ENCODE data around the gene SLC39A3. TPM values are rescaled to one million over a fixed set of nuclear protein-coding genes. Genes with fewer than 3 reads are reported as not detected.

The SLC39A3 gene
- total RNA-seq, 1 experiment from 2014 or later: 33.2 TPM

GRCh38 chr19:2683430-2684003 lies 56.3 kb downstream of the SLC39A3 start:
- intact Hi-C loops (cut with micrococcal nuclease; ENCODE audit: unreplicated experiment): no loop called here
- H3K4me3 Mint-ChIP-seq (ENCODE audit: unreplicated experiment): no peak overlapping the region
- Histone ChIP-seq H3K4me1 (no peaks in the 10 kb centered on the region), H3K4me3 (ENCODE audit: low read depth, low read length) (no peak overlapping the region), H3K27me3 (replicated peaks; ENCODE audit: control insufficient read depth, insufficient read depth, low read length) (no peaks in the 10 kb centered on the region), H3K36me3 (ENCODE audit: control insufficient read depth, insufficient read depth, low read length) (no peaks in the 10 kb centered on the region), H3K9me3 (no peaks in the 10 kb centered on the region)
- POLR2A ChIA-PET: no interaction called here
- H3K36me3 Mint-ChIP-seq (ENCODE audit: insufficient read depth, unreplicated experiment): no peaks in the 10 kb centered on the region
- no peaks in the 10 kb centered on the region for H3K27me3 Mint-ChIP-seq (ENCODE audit: insufficient read depth, unreplicated experiment)
- TF ChIP-seq, protein P1, sequence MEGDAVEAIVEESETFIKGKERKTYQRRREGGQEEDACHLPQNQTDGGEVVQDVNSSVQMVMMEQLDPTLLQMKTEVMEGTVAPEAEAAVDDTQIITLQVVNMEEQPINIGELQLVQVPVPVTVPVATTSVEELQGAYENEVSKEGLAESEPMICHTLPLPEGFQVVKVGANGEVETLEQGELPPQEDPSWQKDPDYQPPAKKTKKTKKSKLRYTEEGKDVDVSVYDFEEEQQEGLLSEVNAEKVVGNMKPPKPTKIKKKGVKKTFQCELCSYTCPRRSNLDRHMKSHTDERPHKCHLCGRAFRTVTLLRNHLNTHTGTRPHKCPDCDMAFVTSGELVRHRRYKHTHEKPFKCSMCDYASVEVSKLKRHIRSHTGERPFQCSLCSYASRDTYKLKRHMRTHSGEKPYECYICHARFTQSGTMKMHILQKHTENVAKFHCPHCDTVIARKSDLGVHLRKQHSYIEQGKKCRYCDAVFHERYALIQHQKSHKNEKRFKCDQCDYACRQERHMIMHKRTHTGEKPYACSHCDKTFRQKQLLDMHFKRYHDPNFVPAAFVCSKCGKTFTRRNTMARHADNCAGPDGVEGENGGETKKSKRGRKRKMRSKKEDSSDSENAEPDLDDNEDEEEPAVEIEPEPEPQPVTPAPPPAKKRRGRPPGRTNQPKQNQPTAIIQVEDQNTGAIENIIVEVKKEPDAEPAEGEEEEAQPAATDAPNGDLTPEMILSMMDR (IDR thresholded peaks at IDR 0.05; ENCODE audit: insufficient read depth in 1 of 2, low read depth in 1 of 2, low read length in 1 of 2, severe bottlenecking in 1 of 2, unreplicated experiment in 1 of 2): no peak
- no peak for DNase-seq
- CTCF ChIA-PET: no interaction called here
- no peaks in the 10 kb centered on the region for H3K4me1 Mint-ChIP-seq (ENCODE audit: low read depth, unreplicated experiment)
- no peaks in the 10 kb centered on the region for H3K9me3 Mint-ChIP-seq (ENCODE audit: unreplicated experiment)
- H3K27ac Mint-ChIP-seq (ENCODE audit: unreplicated experiment): no peak overlapping the region
- no TSS peak for BruUV-seq (replicated peaks)

Other genes starting within 250 kb of the SLC39A3 start
- gene GNG7, start 37.3 kb downstream of the SLC39A3 start, total RNA-seq (2022): 0.28 and 0.43 TPM in 2 replicates
- gene DIRAS1, start 18.6 kb downstream of the SLC39A3 start, total RNA-seq (2022): 2.3 TPM in 2 replicates
- 90.1 TPM in 2 replicates for gene SGTA, start 43.3 kb upstream of the SLC39A3 start, total RNA-seq (2022)
- gene THOP1, start 45.5 kb upstream of the SLC39A3 start, total RNA-seq (2022): 118 and 119 TPM in 2 replicates
- gene ZNF554, start 79.9 kb upstream of the SLC39A3 start, total RNA-seq (2022): 3.6 and 3.7 TPM in 2 replicates
- gene ZNF555, start 101.5 kb upstream of the SLC39A3 start, total RNA-seq (2022): 4.7 and 6.2 TPM in 2 replicates
- 0.57 and 0.93 TPM in 2 replicates for gene ZNF556, start 127.3 kb upstream of the SLC39A3 start, total RNA-seq (2022)
- gene ZNF57, start 160.9 kb upstream of the SLC39A3 start, total RNA-seq (2022): 5.8 and 7.6 TPM in 2 replicates
- 6.3 and 6.6 TPM in 2 replicates for gene ZNF77, start 205.0 kb upstream of the SLC39A3 start, total RNA-seq (2022)
- gene TLE6, start 237.5 kb upstream of the SLC39A3 start, total RNA-seq (2022): 1.4 and 1.9 TPM in 2 replicates

Data from Caco-2 (cell line).